ENCODE measurements around the gene GCN1.
"Not testable (repeated sequence)": the region's sequence is repeated elsewhere in the genome, so short reads cannot be mapped to it uniquely, and the experiment has no call there.

GRCh38 chr12:120206781-120207180 is 12.3 kb upstream of the GCN1 start:
- TF ChIP-seq POLR2A (IDR thresholded peaks at IDR 0.05; ENCODE audit: low read depth, low read length); POLR2AphosphoS5 (IDR thresholded peaks at IDR 0.05; ENCODE audit: low read depth, low read length); TAF1 (IDR thresholded peaks at IDR 0.05; ENCODE audit: borderline replicate concordance, low read depth, low read length): not testable (repeated sequence)

Measured in GM12892 (cell line).